Neural crest cell (in vitro differentiated cells): ENCODE measurements around the gene NR2C2AP. TPM values are rescaled to one million over a fixed set of nuclear protein-coding genes. Genes with fewer than 3 reads are reported as not detected.

Experiments
- DNase-seq: peaks from one replicate; pipeline ENCODE4 v3.0.0; 2021; ENCODE audit warnings: low read depth, mixed read lengths, low spot score
- H3K27ac Mint-ChIP-seq: one replicate; pipeline ENCODE4 v1.8.0; 2021; ENCODE audit warnings: mild to moderate bottlenecking, mixed read lengths; ENCODE audit not compliant: unreplicated experiment
- H3K27me3 Mint-ChIP-seq: 2 replicates; pipeline ENCODE4 v1.8.0; 2021; ENCODE audit warnings: low read depth, mild to moderate bottlenecking, mixed read lengths
- H3K36me3 Mint-ChIP-seq: 2 replicates; pipeline ENCODE4 v1.8.0; 2021; ENCODE audit warnings: low read depth, mild to moderate bottlenecking, mixed read lengths
- H3K4me1 Mint-ChIP-seq: 2 replicates; pipeline ENCODE4 v1.8.0; 2021; ENCODE audit warnings: mixed read lengths
- H3K4me3 Mint-ChIP-seq: one replicate; pipeline ENCODE4 v1.8.0; 2021; ENCODE audit warnings: mild to moderate bottlenecking, mixed read lengths
- H3K9me3 Mint-ChIP-seq: 2 replicates; pipeline ENCODE4 v1.8.0; 2021; ENCODE audit warnings: mixed read lengths
- total RNA-seq: library from RNA; stranded (reverse); gene quantifications from 2 replicates; pipeline ENCODE4 v1.2.1, GENCODE V29; 2021
- TF ChIP-seq, protein P1 (sequence below): fragments of 200-600 bp; sonication (generic); conservative IDR thresholded peaks from 2 replicates; pipeline ENCODE4 v1.5.0; 2021; ENCODE audit warnings: antibody characterized with exemption, mild to moderate bottlenecking

Gene NR2C2AP
- total RNA-seq, 1 donor from 2014 or later: 18.6 TPM

DNA sequence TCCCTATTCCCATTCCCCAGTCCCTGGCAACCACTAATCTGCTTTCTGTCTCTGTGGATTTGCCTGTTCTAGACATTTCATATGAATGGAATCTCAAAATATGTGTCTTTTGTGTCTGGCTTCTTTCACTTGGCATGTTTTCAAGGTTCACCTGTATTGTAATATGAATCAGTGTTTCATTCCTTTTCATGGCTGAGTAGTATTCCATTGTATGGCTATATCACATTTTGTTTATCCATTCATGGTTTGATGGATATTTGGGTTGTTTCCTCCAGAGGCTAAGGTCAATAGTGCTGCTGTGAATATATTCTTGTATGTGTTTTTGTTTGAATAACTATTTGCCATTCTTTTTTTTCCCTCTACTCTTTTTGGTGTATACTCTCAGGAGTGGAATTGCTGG is 33.0 kb upstream of the NR2C2AP start:
- Mint-ChIP-seq H3K9me3 (peaks cover 6% of the 10 kb centered on the region), H3K36me3 (peaks cover 5% of the 10 kb centered on the region), H3K4me3 (no peak overlapping the region), H3K4me1 (no peaks in the 10 kb centered on the region), H3K27me3 (peaks cover 19% of the 10 kb centered on the region), H3K27ac (no peak overlapping the region)
- no peak for DNase-seq
- TF ChIP-seq, protein P1, sequence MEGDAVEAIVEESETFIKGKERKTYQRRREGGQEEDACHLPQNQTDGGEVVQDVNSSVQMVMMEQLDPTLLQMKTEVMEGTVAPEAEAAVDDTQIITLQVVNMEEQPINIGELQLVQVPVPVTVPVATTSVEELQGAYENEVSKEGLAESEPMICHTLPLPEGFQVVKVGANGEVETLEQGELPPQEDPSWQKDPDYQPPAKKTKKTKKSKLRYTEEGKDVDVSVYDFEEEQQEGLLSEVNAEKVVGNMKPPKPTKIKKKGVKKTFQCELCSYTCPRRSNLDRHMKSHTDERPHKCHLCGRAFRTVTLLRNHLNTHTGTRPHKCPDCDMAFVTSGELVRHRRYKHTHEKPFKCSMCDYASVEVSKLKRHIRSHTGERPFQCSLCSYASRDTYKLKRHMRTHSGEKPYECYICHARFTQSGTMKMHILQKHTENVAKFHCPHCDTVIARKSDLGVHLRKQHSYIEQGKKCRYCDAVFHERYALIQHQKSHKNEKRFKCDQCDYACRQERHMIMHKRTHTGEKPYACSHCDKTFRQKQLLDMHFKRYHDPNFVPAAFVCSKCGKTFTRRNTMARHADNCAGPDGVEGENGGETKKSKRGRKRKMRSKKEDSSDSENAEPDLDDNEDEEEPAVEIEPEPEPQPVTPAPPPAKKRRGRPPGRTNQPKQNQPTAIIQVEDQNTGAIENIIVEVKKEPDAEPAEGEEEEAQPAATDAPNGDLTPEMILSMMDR: no peak

GRCh38 chr19:19234220-19234816 is 31.1 kb upstream of the NR2C2AP start:
- peaks cover 5% of the 10 kb centered on the region for H3K36me3 Mint-ChIP-seq
- TF ChIP-seq, protein P1: no peak
- peaks cover 26% of the 10 kb centered on the region for H3K27me3 Mint-ChIP-seq
- H3K9me3 Mint-ChIP-seq: peaks cover 6% of the 10 kb centered on the region
- H3K27ac Mint-ChIP-seq: no peak overlapping the region
- DNase-seq: no peak
- H3K4me1 Mint-ChIP-seq: no peaks in the 10 kb centered on the region
- H3K4me3 Mint-ChIP-seq: no peak overlapping the region

- TF ChIP-seq, protein P1: no peak
- peaks cover 34% of the 10 kb centered on the region for H3K27me3 Mint-ChIP-seq
- peaks cover 6% of the 10 kb centered on the region for H3K9me3 Mint-ChIP-seq
- H3K36me3 Mint-ChIP-seq: peaks cover 5% of the 10 kb centered on the region
- no peak overlapping the region for H3K27ac Mint-ChIP-seq
- no peaks in the 10 kb centered on the region for H3K4me1 Mint-ChIP-seq
- no peak overlapping the region for H3K4me3 Mint-ChIP-seq
- DNase-seq: no peak
These were observed 29.1 kb upstream of the NR2C2AP start for GRCh38 chr19:19232261-19232721.

GRCh38 chr19:19230999-19231398 is 27.8 kb upstream of the NR2C2AP start:
- peaks cover 3% of the 10 kb centered on the region for H3K36me3 Mint-ChIP-seq
- H3K4me1 Mint-ChIP-seq: no peaks in the 10 kb centered on the region
- peaks cover 40% of the 10 kb centered on the region for H3K27me3 Mint-ChIP-seq
- TF ChIP-seq, protein P1: no peak
- no peak overlapping the region for H3K27ac Mint-ChIP-seq
- no peak overlapping the region for H3K4me3 Mint-ChIP-seq
- H3K9me3 Mint-ChIP-seq: peaks cover 2% of the 10 kb centered on the region
- DNase-seq: no peak

DNA sequence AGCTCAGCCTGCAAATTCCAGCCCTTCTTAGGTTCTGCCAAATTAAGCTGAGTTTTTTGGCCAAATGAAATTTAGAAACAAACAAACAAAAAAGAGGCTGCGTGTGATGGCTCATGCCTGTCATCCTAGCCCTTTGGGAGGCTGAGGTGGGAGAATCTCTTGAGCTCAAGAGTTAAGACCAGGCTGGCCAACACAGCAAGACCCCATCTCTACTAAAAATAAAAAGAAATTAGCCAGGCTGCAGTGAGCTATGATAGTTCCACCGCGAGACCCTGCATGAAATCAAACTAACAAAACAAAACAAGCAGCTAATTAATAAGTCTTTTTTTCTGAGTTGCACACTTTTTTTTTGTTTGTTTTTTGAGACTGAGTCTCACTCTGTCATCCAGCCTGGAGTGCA is 26.5 kb upstream of the NR2C2AP start:
- DNase-seq: no peak
- no peaks in the 10 kb centered on the region for H3K4me1 Mint-ChIP-seq
- peaks cover 50% of the 10 kb centered on the region for H3K27me3 Mint-ChIP-seq
- no peaks in the 10 kb centered on the region for H3K9me3 Mint-ChIP-seq
- no peak overlapping the region for H3K27ac Mint-ChIP-seq
- peaks cover 3% of the 10 kb centered on the region for H3K36me3 Mint-ChIP-seq
- no peak overlapping the region for H3K4me3 Mint-ChIP-seq
- TF ChIP-seq, protein P1: no peak
